IMR-90 (cell line): Measurements from ENCODE around the gene BLTP3B. TPM values are rescaled to one million over a fixed set of nuclear protein-coding genes. Genes with fewer than 3 reads are reported as not detected.

Source experiments
- ATAC-seq: fragments of 200-7000 bp; cut with Tn5 transposase; 2 replicates; pipeline ENCODE4 v1.9.1; 2020; ENCODE audit warnings: low read depth, mild to moderate bottlenecking, moderate library complexity
- BruUV-seq: library from RNA; stranded (reverse); fragments of 400-500 nt; replicated peaks from 2 replicates; lab custom pipeline; 2021; lab: Mats Ljungman, UMichigan
- CTCF ChIA-PET: fragments of 300-600 bp; formaldehyde crosslinking; extraction: SDS; loops from one replicate; lab custom pipeline; 2021; ENCODE audit warnings: antibody characterized with exemption; lab: Yijun Ruan, JAX
- POLR2A ChIA-PET: fragments of 300-600 bp; sonication (Branson Sonifier 250); formaldehyde crosslinking; loops from one replicate; lab custom pipeline; 2022; ENCODE audit warnings: antibody characterized with exemption; ENCODE audit not compliant: unreplicated experiment; lab: Charles Lee
- DNase-seq: peaks from one replicate; pipeline ENCODE4 v3.0.0; 2013
- H2AFZ ChIP-seq: replicated peaks from 2 replicates; pipeline ENCODE3; 2013; ENCODE audit warnings: low read length, mild to moderate bottlenecking; ENCODE audit not compliant: poor library complexity
- H2AK5ac ChIP-seq: 2 replicates; pipeline ENCODE4 v1.6.1; 2013; ENCODE audit warnings: low read depth, low read length, inconsistent platforms
- H2AK9ac ChIP-seq: replicated peaks from 2 replicates; pipeline ENCODE3; 2013; ENCODE audit warnings: mild to moderate bottlenecking, low read depth, low read length, moderate library complexity; ENCODE audit not compliant: poor library complexity
- H2BK120ac ChIP-seq: 2 replicates; pipeline ENCODE4 v1.6.1; 2013; ENCODE audit warnings: low read depth, low read length, inconsistent platforms
- H2BK15ac ChIP-seq: 3 replicates; pipeline ENCODE4 v1.6.1; 2013; ENCODE audit warnings: low read depth, low read length, inconsistent platforms
- H2BK20ac ChIP-seq: 2 replicates; pipeline ENCODE4 v1.6.1; 2013; ENCODE audit warnings: low read depth, mild to moderate bottlenecking, inconsistent platforms, low read length, moderate library complexity
- H2BK5ac ChIP-seq: 2 replicates; pipeline ENCODE4 v1.6.1; 2013; ENCODE audit warnings: mild to moderate bottlenecking, low read depth, low read length, inconsistent platforms; ENCODE audit not compliant: poor library complexity, severe bottlenecking
- H3K14ac ChIP-seq: replicated peaks from 2 replicates; pipeline ENCODE4 v1.6.1; 2013; ENCODE audit warnings: low read depth, low read length, inconsistent platforms
- H3K18ac ChIP-seq: 2 replicates; pipeline ENCODE4 v1.6.1; 2013; ENCODE audit warnings: low read depth, low read length, control low read depth
- H3K23ac ChIP-seq: 2 replicates; pipeline ENCODE4 v1.6.1; 2013; ENCODE audit warnings: low read depth, low read length, inconsistent platforms
- H3K27ac ChIP-seq: 2 replicates; pipeline ENCODE4 v1.5.1; 2013; ENCODE audit warnings: mild to moderate bottlenecking, control low read depth, low read length; ENCODE audit not compliant: insufficient read depth
- H3K27me3 ChIP-seq: 2 replicates; pipeline ENCODE4 v1.6.1; 2013; ENCODE audit warnings: low read length; ENCODE audit not compliant: control insufficient read depth, insufficient read depth
- H3K36me3 ChIP-seq: 2 replicates; pipeline ENCODE4 v1.6.1; 2013; ENCODE audit warnings: low read length, mixed read lengths; ENCODE audit not compliant: control insufficient read depth, insufficient read depth
- H3K4ac ChIP-seq: 2 replicates; pipeline ENCODE4 v1.6.1; 2013; ENCODE audit warnings: low read depth, low read length, inconsistent platforms
- H3K4me1 ChIP-seq: 2 replicates; pipeline ENCODE4 v1.6.1; 2013; ENCODE audit warnings: low read length, mixed read lengths; ENCODE audit not compliant: control insufficient read depth, insufficient read depth
- H3K4me2 ChIP-seq: 2 replicates; pipeline ENCODE4 v1.6.1; 2013; ENCODE audit warnings: low read depth, mild to moderate bottlenecking, control low read depth, low read length, moderate library complexity
- H3K4me3 ChIP-seq: 2 replicates; pipeline ENCODE4 v1.5.1; 2013; ENCODE audit warnings: low read depth, mild to moderate bottlenecking, control low read depth, low read length, moderate library complexity; ENCODE audit not compliant: insufficient read depth
- H3K56ac ChIP-seq: 2 replicates; pipeline ENCODE4 v1.6.1; 2013; ENCODE audit warnings: low read length, inconsistent platforms; ENCODE audit not compliant: insufficient read depth; ENCODE audit errors: extremely low read depth
- H3K79me1 ChIP-seq, 2 experiments: 2 replicates each; pipeline ENCODE4 v1.6.1; 2013; ENCODE audit warnings: low read length in 2 of 2, inconsistent platforms in 1 of 2, low read depth in 1 of 2
- H3K9ac ChIP-seq: 2 replicates; pipeline ENCODE4 v1.6.1; 2013; ENCODE audit warnings: low read depth, low read length, control low read depth
- H3K9me1 ChIP-seq: 2 replicates; pipeline ENCODE4 v1.6.1; 2013; ENCODE audit warnings: low read length, inconsistent platforms; ENCODE audit not compliant: insufficient read depth
- H3K9me3 ChIP-seq: 2 replicates; pipeline ENCODE4 v1.6.1; 2013; ENCODE audit warnings: low read length; ENCODE audit not compliant: control insufficient read depth, insufficient read depth
- H4K20me1 ChIP-seq: 2 replicates; pipeline ENCODE4 v1.6.1; 2013; ENCODE audit warnings: low read length, inconsistent platforms; ENCODE audit not compliant: insufficient read depth
- H4K5ac ChIP-seq: 2 replicates; pipeline ENCODE4 v1.6.1; 2013; ENCODE audit warnings: mild to moderate bottlenecking, low read depth, low read length, control low read depth
- H4K8ac ChIP-seq, 2 experiments: 2 replicates each; pipeline ENCODE4 v1.6.1; 2013; ENCODE audit warnings: low read depth in 2 of 2, low read length in 2 of 2, control low read depth in 1 of 2, inconsistent platforms in 1 of 2
- H4K91ac ChIP-seq: 2 replicates; pipeline ENCODE4 v1.6.1; 2013; ENCODE audit warnings: low read depth, low read length, inconsistent platforms; ENCODE audit not compliant: insufficient read depth
- BHLHE40 ChIP-seq: fragments of 150-350 bp; IDR thresholded peaks from 2 replicates; pipeline ENCODE4 v1.6.1; 2016; ENCODE audit warnings: mild to moderate bottlenecking, low read depth, low read length
- CEBPB ChIP-seq: IDR thresholded peaks from 2 replicates; pipeline ENCODE4 v1.6.1; 2012; ENCODE audit warnings: low read depth, low read length, improper control_type of control experiment
- CHD1 ChIP-seq: IDR thresholded peaks from 2 replicates; pipeline ENCODE4 v1.6.1; 2012; ENCODE audit warnings: low read depth, low read length, improper control_type of control experiment
- CTCF ChIP-seq: conservative IDR thresholded peaks from 2 replicates; pipeline ENCODE4 v1.5.1; 2012; ENCODE audit warnings: mild to moderate bottlenecking, low read depth, low read length, improper control_type of control experiment
- ELK1 ChIP-seq: fragments of 150-350 bp; IDR thresholded peaks from 2 replicates; pipeline ENCODE4 v1.6.1; 2016; ENCODE audit warnings: low read depth, mild to moderate bottlenecking, low read length, moderate library complexity, borderline replicate concordance
- FOS ChIP-seq: fragments of 150-350 bp; IDR thresholded peaks from 2 replicates; pipeline ENCODE4 v1.6.1; 2016; ENCODE audit warnings: low read depth, low read length
- MAFK ChIP-seq: IDR thresholded peaks from 2 replicates; pipeline ENCODE4 v1.6.1; 2012; ENCODE audit warnings: low read depth, low read length, improper control_type of control experiment
- MAZ ChIP-seq: IDR thresholded peaks from 2 replicates; pipeline ENCODE4 v1.6.1; 2012; ENCODE audit warnings: low read depth, mild to moderate bottlenecking, low read length, improper control_type of control experiment, moderate library complexity, borderline replicate concordance
- MXI1 ChIP-seq: IDR thresholded peaks from 2 replicates; pipeline ENCODE4 v1.6.1; 2012; ENCODE audit warnings: low read depth, mild to moderate bottlenecking, low read length, moderate library complexity, borderline replicate concordance
- NFE2L2 ChIP-seq: fragments of 150-350 bp; IDR thresholded peaks from 2 replicates; pipeline ENCODE4 v1.6.1; 2016; ENCODE audit warnings: low read depth, mild to moderate bottlenecking, low read length
- POLR2A ChIP-seq: IDR thresholded peaks from 2 replicates; pipeline ENCODE4 v1.6.1; 2012; ENCODE audit warnings: mild to moderate bottlenecking, low read depth, low read length
- RAD21 ChIP-seq: IDR thresholded peaks from 2 replicates; pipeline ENCODE4 v1.6.1; 2012; ENCODE audit warnings: low read length, improper control_type of control experiment
- RCOR1 ChIP-seq: IDR thresholded peaks from 2 replicates; pipeline ENCODE4 v1.6.1; 2012; ENCODE audit warnings: mild to moderate bottlenecking, low read length, improper control_type of control experiment; ENCODE audit not compliant: insufficient replicate concordance
- RFX5 ChIP-seq: IDR thresholded peaks from 2 replicates; pipeline ENCODE4 v1.8.0; 2012; ENCODE audit warnings: low read depth, mild to moderate bottlenecking, low read length, moderate library complexity
- SMC3 ChIP-seq: fragments of 150-350 bp; IDR thresholded peaks from 2 replicates; pipeline ENCODE4 v1.6.1; 2016; ENCODE audit warnings: low read depth, mild to moderate bottlenecking, antibody characterized with exemption, low read length, moderate library complexity
- USF2 ChIP-seq: fragments of 150-350 bp; IDR thresholded peaks from 2 replicates; pipeline ENCODE4 v1.6.1; 2017; ENCODE audit warnings: mild to moderate bottlenecking, antibody characterized with exemption, low read length, low read depth
- WGBS, 2 experiments: methylation state at CpG; one replicate each; pipeline versions ENCODE4 v1.1.5 to v1.1.7; 2013; ENCODE audit warnings: missing lambda C conversion rate in 2 of 2; ENCODE audit not compliant: insufficient read length in 1 of 2; ENCODE audit errors: extremely low coverage in 2 of 2; 5-methylcytosine and 5-hydroxymethylcytosine counted together
- dilution Hi-C: fragments of 300-500 bp; cut with HindIII; formaldehyde crosslinking; loops from one replicate; pipeline ENCODE4 v1.14.3; 2018; ENCODE audit warnings: low sequenced_read_pairs; ENCODE audit not compliant: unreplicated experiment
- in situ Hi-C: fragments of 300-500 bp; cut with MboI; formaldehyde crosslinking; loops from 3 replicates; pipeline ENCODE4 v1.14.3; 2019; ENCODE audit warnings: low sequenced_read_pairs, inconsistent platforms, mixed read lengths
- intact Hi-C: fragments of 100-400 bp; cut with micrococcal nuclease; formaldehyde crosslinking; loops from 2 replicates; pipeline ENCODE4 v1.10.0; 2022
- polyA plus RNA-seq, 3 experiments: library from polyadenylated mRNA; depleted of rRNA; stranded (reverse); fragments of >200 nt; gene quantifications; 2 replicates each; pipeline ENCODE4 v1.2.3, GENCODE V29; 2012; ENCODE audit warnings: low replicate concordance in 1 of 3
- total RNA-seq: library from RNA; depleted of rRNA; stranded (reverse); fragments of >200 nt; gene quantifications from 2 replicates; pipeline ENCODE4 v1.2.3, GENCODE V29; 2012

Gene BLTP3B
- total and polyA plus RNA-seq, 2 of the 4 experiments (the other 2 are of a cell fraction) = 8.9 to 38.7 TPM

GRCh38 chr12:100184549-100185145, 42.0 kb upstream of the BLTP3B start:
- no CpG with 5 or more reads among the region's 8 CpGs for WGBS, 2 experiments
- H3K9ac ChIP-seq = no peak overlapping the region
- intact Hi-C loops = no loop called here

More at GRCh38 chr12:100184549-100185145, 42.0 kb upstream of the BLTP3B start:
- Histone ChIP-seq H2BK15ac (no peak overlapping the region), H2BK120ac (no peak overlapping the region), H3K4me1 (peaks cover 6% of the 10 kb centered on the region; the same call in 1 of the 2 replicates), H2BK5ac (no peak overlapping the region), H3K4ac (no peak overlapping the region), H3K4me2 (no peak overlapping the region), H2BK20ac (no peak overlapping the region), H2AK9ac (no peak overlapping the region), H3K23ac (no peak overlapping the region), H3K56ac (no peak overlapping the region), H4K5ac (no peak overlapping the region), H4K20me1 (no peaks in the 10 kb centered on the region), H3K27me3 (no peaks in the 10 kb centered on the region), H4K8ac (no peak overlapping the region), H3K4me3 (no peak overlapping the region), H3K14ac (no peak overlapping the region), H3K27ac (no peak overlapping the region), H3K79me1 (no peaks in the 10 kb centered on the region), H4K91ac (no peak overlapping the region), H3K9me3 (no peaks in the 10 kb centered on the region), H3K9me1 (no peaks in the 10 kb centered on the region), H2AFZ (no peak overlapping the region), H2AK5ac (no peak overlapping the region), H3K36me3 (no peaks in the 10 kb centered on the region), H3K18ac (no peak overlapping the region)
- DNase-seq = no peak
- ChIA-PET CTCF (no interaction called here), POLR2A (no interaction called here)
- no peak for TF ChIP-seq MXI1
- TF ChIP-seq ELK1 = no peak
- TF ChIP-seq NFE2L2 = no peak
- no peak for TF ChIP-seq USF2
- no peak for TF ChIP-seq RFX5
- no peak for TF ChIP-seq CEBPB
- TF ChIP-seq POLR2A = no peak
- TF ChIP-seq CTCF = no peak
- no peak for TF ChIP-seq SMC3
- no peak for TF ChIP-seq RCOR1
- TF ChIP-seq FOS = no peak
- TF ChIP-seq RAD21 = no peak
- TF ChIP-seq MAFK = no peak
- TF ChIP-seq MAZ = no peak
- no peak for TF ChIP-seq CHD1
- TF ChIP-seq BHLHE40 = no peak
- in situ Hi-C loops = no loop called here
- dilution Hi-C loops = no loop called here
- no TSS peak for BruUV-seq
- no peak for ATAC-seq
